Measurements from ENCODE around the gene CDR2. TPM values are rescaled to one million over a fixed set of nuclear protein-coding genes. Genes with fewer than 3 reads are reported as not detected.

CDR2 gene
- total and polyA plus RNA-seq, 2 of the 13 experiments (the other 11 are each of a cell fraction or from before 2014, with no cell fraction given) = 59.0 to 78.9 TPM

GRCh38 chr16:22375963-22376640 is 1.7 kb upstream of the CDR2 start (continued):
- TF ChIP-seq NRL (CRISPR knock-in tag; IDR thresholded peaks at IDR 0.05; ENCODE audit: borderline replicate concordance) (no peak), ZBTB38 (CRISPR knock-in tag; IDR thresholded peaks at IDR 0.05) (0 out of 2 replicates have a peak, but pooled peaks have one; percentile 32), CREM (IDR thresholded peaks at IDR 0.05) (0 out of 2 replicates have a peak, but pooled peaks have one; percentile 15), CREM (CRISPR knock-in tag; IDR thresholded peaks at IDR 0.05) (no peak), FOSL2 (CRISPR knock-in tag; IDR thresholded peaks at IDR 0.05) (0 out of 2 replicates have a peak, but pooled peaks have one; percentile 6), PAF1 (CRISPR knock-in tag; IDR thresholded peaks at IDR 0.05) (no peak), TEAD3 (CRISPR knock-in tag; optimal IDR thresholded peaks at IDR 0.05; ENCODE audit: borderline replicate concordance) (peak; percentile 22), MEF2D (CRISPR knock-in tag; IDR thresholded peaks at IDR 0.05) (peak; percentile 32; the same call in 1 of the 2 replicates), KDM3A (CRISPR knock-in tag; IDR thresholded peaks at IDR 0.05; ENCODE audit: low read depth) (0 out of 2 replicates have a peak, but pooled peaks have one; percentile 35), EHMT2 (IDR thresholded peaks at IDR 0.05; ENCODE audit: borderline replicate concordance, low read depth, low read length) (0 out of 2 replicates have a peak, but pooled peaks have one; percentile 54), TCF12 (IDR thresholded peaks at IDR 0.05) (no peak), TCF12 (CRISPR knock-in tag; IDR thresholded peaks at IDR 0.05) (0 out of 2 replicates have a peak, but pooled peaks have one; percentile 32), MAZ (IDR thresholded peaks at IDR 0.05; ENCODE audit: borderline replicate concordance, low read depth, low read length) (no peak), MAZ (CRISPR knock-in tag; IDR thresholded peaks at IDR 0.05; ENCODE audit: low read depth) (peak; percentile 40; the same call in 1 of the 2 replicates), SIN3B (IDR thresholded peaks at IDR 0.05; ENCODE audit: low read length) (no peak), CHCHD3 (CRISPR knock-in tag; IDR thresholded peaks at IDR 0.05) (0 out of 2 replicates have a peak, but pooled peaks have one; percentile 26), DPF2 (CRISPR knock-in tag; IDR thresholded peaks at IDR 0.05; ENCODE audit: borderline replicate concordance, low read depth) (0 out of 2 replicates have a peak, but pooled peaks have one; percentile 9), NR2F6 (IDR thresholded peaks at IDR 0.05) (no peak), NR2F6 (CRISPR knock-in tag; IDR thresholded peaks at IDR 0.05) (no peak)
- TF ChIP-seq, protein P1, sequence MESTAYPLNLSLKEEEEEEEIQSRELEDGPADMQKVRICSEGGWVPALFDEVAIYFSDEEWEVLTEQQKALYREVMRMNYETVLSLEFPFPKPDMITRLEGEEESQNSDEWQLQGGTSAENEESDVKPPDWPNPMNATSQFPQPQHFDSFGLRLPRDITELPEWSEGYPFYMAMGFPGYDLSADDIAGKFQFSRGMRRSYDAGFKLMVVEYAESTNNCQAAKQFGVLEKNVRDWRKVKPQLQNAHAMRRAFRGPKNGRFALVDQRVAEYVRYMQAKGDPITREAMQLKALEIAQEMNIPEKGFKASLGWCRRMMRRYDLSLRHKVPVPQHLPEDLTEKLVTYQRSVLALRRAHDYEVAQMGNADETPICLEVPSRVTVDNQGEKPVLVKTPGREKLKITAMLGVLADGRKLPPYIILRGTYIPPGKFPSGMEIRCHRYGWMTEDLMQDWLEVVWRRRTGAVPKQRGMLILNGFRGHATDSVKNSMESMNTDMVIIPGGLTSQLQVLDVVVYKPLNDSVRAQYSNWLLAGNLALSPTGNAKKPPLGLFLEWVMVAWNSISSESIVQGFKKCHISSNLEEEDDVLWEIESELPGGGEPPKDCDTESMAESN (CRISPR knock-in tag; conservative IDR thresholded peaks at IDR 0.05) = 0 out of 2 replicates have a peak, but pooled peaks have one; percentile 37
- TF ChIP-seq, protein P2, sequence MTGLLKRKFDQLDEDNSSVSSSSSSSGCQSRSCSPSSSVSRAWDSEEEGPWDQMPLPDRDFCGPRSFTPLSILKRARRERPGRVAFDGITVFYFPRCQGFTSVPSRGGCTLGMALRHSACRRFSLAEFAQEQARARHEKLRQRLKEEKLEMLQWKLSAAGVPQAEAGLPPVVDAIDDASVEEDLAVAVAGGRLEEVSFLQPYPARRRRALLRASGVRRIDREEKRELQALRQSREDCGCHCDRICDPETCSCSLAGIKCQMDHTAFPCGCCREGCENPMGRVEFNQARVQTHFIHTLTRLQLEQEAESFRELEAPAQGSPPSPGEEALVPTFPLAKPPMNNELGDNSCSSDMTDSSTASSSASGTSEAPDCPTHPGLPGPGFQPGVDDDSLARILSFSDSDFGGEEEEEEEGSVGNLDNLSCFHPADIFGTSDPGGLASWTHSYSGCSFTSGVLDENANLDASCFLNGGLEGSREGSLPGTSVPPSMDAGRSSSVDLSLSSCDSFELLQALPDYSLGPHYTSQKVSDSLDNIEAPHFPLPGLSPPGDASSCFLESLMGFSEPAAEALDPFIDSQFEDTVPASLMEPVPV (CRISPR knock-in tag; IDR thresholded peaks at IDR 0.05) = peak; percentile 70; the same call in 1 of the 2 replicates
- TF ChIP-seq, protein P3, sequence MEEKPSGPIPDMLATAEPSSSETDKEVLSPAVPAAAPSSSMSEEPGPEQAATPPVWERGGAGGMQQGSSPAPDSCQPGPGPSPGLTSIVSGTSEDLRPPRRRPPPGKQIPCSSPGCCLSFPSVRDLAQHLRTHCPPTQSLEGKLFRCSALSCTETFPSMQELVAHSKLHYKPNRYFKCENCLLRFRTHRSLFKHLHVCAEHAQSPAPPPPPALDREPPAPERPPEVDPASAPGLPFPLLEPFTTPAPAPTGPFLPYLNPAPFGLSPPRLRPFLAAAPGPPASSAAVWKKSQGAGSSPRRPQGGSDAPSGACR (CRISPR knock-in tag; IDR thresholded peaks at IDR 0.05) = no peak
- TF ChIP-seq, protein P4, sequence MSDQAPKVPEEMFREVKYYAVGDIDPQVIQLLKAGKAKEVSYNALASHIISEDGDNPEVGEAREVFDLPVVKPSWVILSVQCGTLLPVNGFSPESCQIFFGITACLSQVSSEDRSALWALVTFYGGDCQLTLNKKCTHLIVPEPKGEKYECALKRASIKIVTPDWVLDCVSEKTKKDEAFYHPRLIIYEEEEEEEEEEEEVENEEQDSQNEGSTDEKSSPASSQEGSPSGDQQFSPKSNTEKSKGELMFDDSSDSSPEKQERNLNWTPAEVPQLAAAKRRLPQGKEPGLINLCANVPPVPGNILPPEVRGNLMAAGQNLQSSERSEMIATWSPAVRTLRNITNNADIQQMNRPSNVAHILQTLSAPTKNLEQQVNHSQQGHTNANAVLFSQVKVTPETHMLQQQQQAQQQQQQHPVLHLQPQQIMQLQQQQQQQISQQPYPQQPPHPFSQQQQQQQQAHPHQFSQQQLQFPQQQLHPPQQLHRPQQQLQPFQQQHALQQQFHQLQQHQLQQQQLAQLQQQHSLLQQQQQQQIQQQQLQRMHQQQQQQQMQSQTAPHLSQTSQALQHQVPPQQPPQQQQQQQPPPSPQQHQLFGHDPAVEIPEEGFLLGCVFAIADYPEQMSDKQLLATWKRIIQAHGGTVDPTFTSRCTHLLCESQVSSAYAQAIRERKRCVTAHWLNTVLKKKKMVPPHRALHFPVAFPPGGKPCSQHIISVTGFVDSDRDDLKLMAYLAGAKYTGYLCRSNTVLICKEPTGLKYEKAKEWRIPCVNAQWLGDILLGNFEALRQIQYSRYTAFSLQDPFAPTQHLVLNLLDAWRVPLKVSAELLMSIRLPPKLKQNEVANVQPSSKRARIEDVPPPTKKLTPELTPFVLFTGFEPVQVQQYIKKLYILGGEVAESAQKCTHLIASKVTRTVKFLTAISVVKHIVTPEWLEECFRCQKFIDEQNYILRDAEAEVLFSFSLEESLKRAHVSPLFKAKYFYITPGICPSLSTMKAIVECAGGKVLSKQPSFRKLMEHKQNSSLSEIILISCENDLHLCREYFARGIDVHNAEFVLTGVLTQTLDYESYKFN (CRISPR knock-in tag; conservative IDR thresholded peaks at IDR 0.05) = 0 out of 2 replicates have a peak, but pooled peaks have one; percentile 2

Data from HepG2 (cell line).